ENCODE results near the gene MGLL.

DNA sequence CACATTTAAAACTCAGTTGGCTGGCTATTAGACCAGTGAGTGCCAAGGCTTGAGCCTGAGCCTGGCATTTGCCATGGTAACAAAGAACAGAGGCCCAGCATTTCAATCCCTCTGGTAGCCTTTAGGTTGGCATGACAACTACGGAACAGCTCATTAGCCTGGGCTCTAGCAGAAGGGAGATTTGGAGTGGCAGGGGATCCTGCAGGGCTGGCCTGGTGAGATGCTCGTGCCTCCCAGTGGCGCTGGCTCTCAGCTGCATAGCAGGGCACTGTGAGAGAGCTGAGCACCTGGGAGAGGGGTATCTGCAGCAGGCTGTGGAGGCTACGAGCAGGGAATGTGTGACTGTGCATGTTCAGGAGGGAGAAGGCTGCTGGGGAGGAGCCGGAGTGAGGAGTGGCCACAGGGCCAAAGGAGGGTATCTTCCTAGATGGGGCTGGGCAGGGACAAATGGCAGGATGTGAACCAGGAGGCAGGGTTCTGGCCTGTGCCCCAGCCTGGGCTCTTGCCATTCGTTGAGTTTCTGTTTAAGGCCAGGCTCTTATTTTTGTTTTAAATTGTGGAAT is 155.1 kb downstream of the MGLL start:
- TF ChIP-seq, protein P1, sequence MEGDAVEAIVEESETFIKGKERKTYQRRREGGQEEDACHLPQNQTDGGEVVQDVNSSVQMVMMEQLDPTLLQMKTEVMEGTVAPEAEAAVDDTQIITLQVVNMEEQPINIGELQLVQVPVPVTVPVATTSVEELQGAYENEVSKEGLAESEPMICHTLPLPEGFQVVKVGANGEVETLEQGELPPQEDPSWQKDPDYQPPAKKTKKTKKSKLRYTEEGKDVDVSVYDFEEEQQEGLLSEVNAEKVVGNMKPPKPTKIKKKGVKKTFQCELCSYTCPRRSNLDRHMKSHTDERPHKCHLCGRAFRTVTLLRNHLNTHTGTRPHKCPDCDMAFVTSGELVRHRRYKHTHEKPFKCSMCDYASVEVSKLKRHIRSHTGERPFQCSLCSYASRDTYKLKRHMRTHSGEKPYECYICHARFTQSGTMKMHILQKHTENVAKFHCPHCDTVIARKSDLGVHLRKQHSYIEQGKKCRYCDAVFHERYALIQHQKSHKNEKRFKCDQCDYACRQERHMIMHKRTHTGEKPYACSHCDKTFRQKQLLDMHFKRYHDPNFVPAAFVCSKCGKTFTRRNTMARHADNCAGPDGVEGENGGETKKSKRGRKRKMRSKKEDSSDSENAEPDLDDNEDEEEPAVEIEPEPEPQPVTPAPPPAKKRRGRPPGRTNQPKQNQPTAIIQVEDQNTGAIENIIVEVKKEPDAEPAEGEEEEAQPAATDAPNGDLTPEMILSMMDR (IDR thresholded peaks at IDR 0.05; ENCODE audit: low read length), result no peak
- TF ChIP-seq EZH2 (optimal IDR thresholded peaks at IDR 0.05; ENCODE audit: low read depth, low read length), result no peak
- no peak for TF ChIP-seq EZH2phosphoT487 (IDR thresholded peaks at IDR 0.05; ENCODE audit: low read length)

Data from MM.1S (cell line).